H1 (cell line): ENCODE results near the gene ZBTB16. TPM values are rescaled to one million over a fixed set of nuclear protein-coding genes. Genes with fewer than 3 reads are reported as not detected.

Source experiments
- CTCF ChIA-PET: fragments of 300-600 bp; sonication (Branson Sonifier 250); formaldehyde crosslinking; loops from one replicate; lab custom pipeline; 2021; ENCODE audit not compliant: partially characterized antibody; lab: Charles Lee
- POLR2A ChIA-PET: fragments of 300-600 bp; sonication (Branson Sonifier 250); formaldehyde crosslinking; loops from one replicate; lab custom pipeline; 2021; ENCODE audit warnings: inconsistent platforms; ENCODE audit not compliant: partially characterized antibody; lab: Charles Lee
- DNase-seq, 2 experiments: peaks; one replicate each; pipeline versions ENCODE4 v3.0.0 to v3.0.0-alpha.2; 2010 to 2022; ENCODE audit warnings: low spot score in 2 of 2, low read depth in 1 of 2, mixed read lengths in 1 of 2
- FAIRE-seq: peaks from 2 replicates; lab custom pipeline; 2011; peaks lifted over from hg19 to GRCh38; lab: Jason Lieb, UNC
- H2AFZ ChIP-seq: 2 replicates; pipeline ENCODE4 v1.8.1; 2012; ENCODE audit warnings: low read length, inconsistent platforms
- H2AK5ac ChIP-seq: 2 replicates; pipeline ENCODE4 v1.6.1; 2013; ENCODE audit warnings: low read depth, low read length
- H2BK120ac ChIP-seq: replicated peaks from 2 replicates; pipeline ENCODE3; 2013; ENCODE audit warnings: low read depth, low read length, inconsistent platforms
- H2BK12ac ChIP-seq: 2 replicates; pipeline ENCODE4 v1.6.1; 2013; ENCODE audit warnings: low read depth, low read length
- H2BK15ac ChIP-seq: 2 replicates; pipeline ENCODE4 v1.6.1; 2013; ENCODE audit warnings: low read length
- H2BK20ac ChIP-seq: 2 replicates; pipeline ENCODE4 v1.6.1; 2013; ENCODE audit warnings: low read length
- H2BK5ac ChIP-seq: 2 replicates; pipeline ENCODE4 v1.6.1; 2013; ENCODE audit warnings: low read depth, low read length
- H3K14ac ChIP-seq: 2 replicates; pipeline ENCODE4 v1.6.1; 2013; ENCODE audit warnings: inconsistent platforms; ENCODE audit not compliant: insufficient read length
- H3K18ac ChIP-seq: 2 replicates; pipeline ENCODE4 v1.6.1; 2013; ENCODE audit warnings: low read length; ENCODE audit errors: extremely low read depth
- H3K23ac ChIP-seq: 2 replicates; pipeline ENCODE4 v1.6.1; 2013; ENCODE audit warnings: inconsistent platforms; ENCODE audit not compliant: insufficient read length
- H3K23me2 ChIP-seq: 2 replicates; pipeline ENCODE4 v1.6.1; 2013; ENCODE audit warnings: low read depth, low read length
- H3K27ac ChIP-seq: 2 replicates; pipeline ENCODE4 v1.6.1; 2011; ENCODE audit warnings: low read depth, low read length, inconsistent platforms
- H3K27me3 ChIP-seq, 4 experiments: replicated peaks in 1 of 4; 1 replicate in 1 of 4; 2 replicates in 3 of 4; pipeline versions ENCODE4 v1.6.1 to v1.8.1; 2011 to 2013; ENCODE audit warnings: low read length in 3 of 4, mild to moderate bottlenecking in 3 of 4, inconsistent platforms in 2 of 4, mixed read lengths in 2 of 4, moderate library complexity in 1 of 4; ENCODE audit not compliant: control insufficient read depth in 3 of 4, insufficient read depth in 3 of 4; ENCODE audit errors: extremely low read depth in 1 of 4
- H3K36me3 ChIP-seq, 4 experiments: 2 replicates each; pipeline versions ENCODE4 v1.6.1 to v1.8.1; 2011 to 2013; ENCODE audit warnings: mild to moderate bottlenecking in 4 of 4, low read length in 3 of 4, moderate library complexity in 2 of 4, control low read depth in 1 of 4, inconsistent platforms in 1 of 4; ENCODE audit not compliant: insufficient read depth in 4 of 4, control insufficient read depth in 2 of 4
- H3K4ac ChIP-seq: replicated peaks from 2 replicates; pipeline ENCODE3; 2013; ENCODE audit warnings: low read length, low read depth, mixed read lengths, inconsistent platforms; ENCODE audit not compliant: insufficient read length
- H3K4me1 ChIP-seq, 4 experiments: replicated peaks in 1 of 4; 1 replicate in 1 of 4; 2 replicates in 3 of 4; pipeline versions ENCODE4 v1.6.1 to v1.8.1; 2011 to 2013; ENCODE audit warnings: low read length in 3 of 4, inconsistent platforms in 2 of 4, mixed read lengths in 1 of 4; ENCODE audit not compliant: insufficient read depth in 4 of 4, control insufficient read depth in 3 of 4
- H3K4me2 ChIP-seq, 2 experiments: 2 replicates each; pipeline versions ENCODE4 v1.6.1 to v1.8.1; 2011 to 2013; ENCODE audit warnings: low read depth in 2 of 2, low read length in 2 of 2, control low read depth in 1 of 2, inconsistent platforms in 1 of 2, mild to moderate bottlenecking in 1 of 2; ENCODE audit not compliant: insufficient read depth in 1 of 2
- H3K4me3 ChIP-seq, 4 experiments: fragments of 200-600, 300-600 bp in 1 of 4; sonication (generic), shearing (Covaris generic), sonication (Bioruptor Twin) in 1 of 4; 2 replicates each; pipeline versions ENCODE4 v1.5.1 to v1.8.1; 2011 to 2016; ENCODE audit warnings: low read length in 4 of 4, low read depth in 3 of 4, control low read depth in 2 of 4, inconsistent platforms in 2 of 4, mild to moderate bottlenecking in 2 of 4, mixed read lengths in 1 of 4, moderate library complexity in 1 of 4; ENCODE audit not compliant: insufficient read depth in 2 of 4; ENCODE audit errors: extremely low read depth in 1 of 4
- H3K56ac ChIP-seq: replicated peaks from 2 replicates; pipeline ENCODE3; 2013; ENCODE audit warnings: low read depth, mild to moderate bottlenecking, mixed read lengths, low read length, inconsistent platforms; ENCODE audit not compliant: insufficient read length
- H3K79me1 ChIP-seq: 2 replicates; pipeline ENCODE4 v1.6.1; 2013; ENCODE audit warnings: low read depth, low read length, control low read depth
- H3K79me2 ChIP-seq, 2 experiments: 2 replicates each; pipeline versions ENCODE4 v1.6.1 to v1.8.1; 2012 to 2013; ENCODE audit warnings: low read length in 2 of 2, mild to moderate bottlenecking in 2 of 2, inconsistent platforms in 1 of 2; ENCODE audit not compliant: insufficient read depth in 2 of 2, control insufficient read depth in 1 of 2
- H3K9ac ChIP-seq, 4 experiments: replicated peaks in 1 of 4; 1 replicate in 1 of 4; 2 replicates in 3 of 4; pipeline versions ENCODE4 v1.6.1 to v1.8.1; 2011 to 2013; ENCODE audit warnings: low read depth in 3 of 4, low read length in 3 of 4, control low read depth in 2 of 4, mild to moderate bottlenecking in 2 of 4, moderate library complexity in 2 of 4, inconsistent platforms in 1 of 4; ENCODE audit errors: extremely low read depth in 1 of 4
- H3K9me3 ChIP-seq, 2 experiments: 2 replicates each; pipeline versions ENCODE4 v1.6.1 to v1.8.1; 2012 to 2013; ENCODE audit warnings: mild to moderate bottlenecking in 2 of 2, moderate library complexity in 2 of 2, control low read depth in 1 of 2, inconsistent platforms in 1 of 2, low read depth in 1 of 2, low read length in 1 of 2, mixed read lengths in 1 of 2; ENCODE audit not compliant: insufficient read depth in 2 of 2
- H4K20me1 ChIP-seq, 2 experiments: replicated peaks in 1 of 2; 2 replicates each; pipeline versions ENCODE3 to v1.8.1; 2011 to 2013; ENCODE audit warnings: inconsistent platforms in 2 of 2, low read length in 2 of 2, mild to moderate bottlenecking in 1 of 2; ENCODE audit not compliant: insufficient read depth in 2 of 2, control insufficient read depth in 1 of 2
- H4K5ac ChIP-seq: 2 replicates; pipeline ENCODE4 v1.6.1; 2013; ENCODE audit warnings: low read length, low read depth, mixed read lengths, inconsistent platforms; ENCODE audit not compliant: insufficient read length
- H4K8ac ChIP-seq: 2 replicates; pipeline ENCODE4 v1.8.0; 2013; ENCODE audit warnings: mild to moderate bottlenecking, moderate library complexity, low read length, inconsistent platforms; ENCODE audit not compliant: insufficient read depth; ENCODE audit errors: extremely low read depth
- H4K91ac ChIP-seq: replicated peaks from 2 replicates; pipeline ENCODE3; 2013; ENCODE audit warnings: low read length, mixed read lengths, inconsistent platforms; ENCODE audit not compliant: insufficient read length
- BACH1 ChIP-seq: IDR thresholded peaks from 2 replicates; pipeline ENCODE4 v1.6.1; 2012; ENCODE audit warnings: low read length, improper control_type of control experiment
- CHD1 ChIP-seq: IDR thresholded peaks from 2 replicates; pipeline ENCODE4 v1.6.1; 2012; ENCODE audit warnings: low read depth, low read length, improper control_type of control experiment
- EZH2 ChIP-seq: fragments of 200-600 bp; sonication (generic); IDR thresholded peaks from 2 replicates; pipeline ENCODE4 v1.7.1; 2012; ENCODE audit warnings: low read depth, mild to moderate bottlenecking, moderate library complexity, low read length, inconsistent platforms; ENCODE audit not compliant: severe bottlenecking
- HDAC2 ChIP-seq, 2 experiments: fragments of 300-600 bp in 1 of 2; sonication (generic) in 1 of 2; IDR thresholded peaks; 2 replicates each; pipeline ENCODE4 v1.6.1; 2011 to 2012; ENCODE audit warnings: low read depth in 2 of 2, low read length in 2 of 2, mild to moderate bottlenecking in 2 of 2, moderate library complexity in 2 of 2, borderline replicate concordance in 1 of 2, inconsistent platforms in 1 of 2
- HDAC6 ChIP-seq: IDR thresholded peaks from one replicate; pipeline ENCODE4 v1.7.1; 2012; ENCODE audit warnings: low read depth, mild to moderate bottlenecking, inconsistent platforms, low read length, moderate library complexity
- JUN ChIP-seq: IDR thresholded peaks from 2 replicates; pipeline ENCODE4 v1.6.1; 2011; ENCODE audit warnings: low read depth, mild to moderate bottlenecking, improper control_type of control experiment, low read length
- KDM5A ChIP-seq: fragments of 200-600 bp; IDR thresholded peaks from 2 replicates; pipeline ENCODE4 v1.7.1; 2012; ENCODE audit warnings: mild to moderate bottlenecking, low read length, inconsistent platforms, mixed read lengths
- MAFK ChIP-seq: IDR thresholded peaks from 2 replicates; pipeline ENCODE4 v1.6.1; 2012; ENCODE audit warnings: low read depth, mild to moderate bottlenecking, improper control_type of control experiment, low read length
- SIRT6 ChIP-seq: IDR thresholded peaks from one replicate; pipeline ENCODE4 v1.7.1; 2012; ENCODE audit warnings: low read length, inconsistent platforms
- SP4 ChIP-seq: IDR thresholded peaks from 2 replicates; pipeline ENCODE4 v1.6.1; 2012; ENCODE audit warnings: low read length, inconsistent platforms
- TAF1 ChIP-seq: IDR thresholded peaks from 2 replicates; pipeline ENCODE4 v1.6.1; 2011; ENCODE audit warnings: mild to moderate bottlenecking, low read depth, low read length
- TCF12 ChIP-seq: IDR thresholded peaks from 2 replicates; pipeline ENCODE4 v1.6.1; 2011; ENCODE audit warnings: low read depth, mild to moderate bottlenecking, low read length
- ZNF274 ChIP-seq: IDR thresholded peaks from 2 replicates; pipeline ENCODE4 v1.7.0; 2012; ENCODE audit warnings: low read length, borderline replicate concordance; ENCODE audit errors: extremely low read depth
- WGBS, 2 experiments: shearing (Covaris generic) in 1 of 2; methylation state at CpG; one replicate each; pipeline versions ENCODE4 v1.1.6 to v1.1.7; 2013 to 2015; ENCODE audit warnings: low lambda C conversion rate in 2 of 2, mixed read lengths in 2 of 2, inconsistent platforms in 1 of 2, low coverage in 1 of 2, missing lambda C conversion rate in 1 of 2; ENCODE audit not compliant: insufficient replicate concordance in 2 of 2, insufficient coverage in 1 of 2, insufficient read length in 1 of 2; ENCODE audit errors: extremely low coverage in 1 of 2, missing lambda C conversion rate in 1 of 2; 5-methylcytosine and 5-hydroxymethylcytosine counted together
- polyA plus RNA-seq, 7 experiments: library from polyadenylated mRNA; depleted of rRNA in 3 of 7; stranded (reverse) in 5 of 7; unstranded in 2 of 7; fragments of >200 nt in 5 of 7; fragments of 200-250 nt in 2 of 7; gene quantifications; 1 replicate in 5 of 7; 2 replicates in 1 of 7; 4 replicates in 1 of 7; pipeline versions ENCODE4 v1.2.1 to v1.2.3, GENCODE V29; 2011 to 2013; ENCODE audit warnings: missing spikeins in 2 of 7, mixed read lengths in 2 of 7
- total RNA-seq: library from RNA; stranded (reverse); fragmentation: NEBNext Ultra II Directional; extraction: Animal tissue kit (Norgen Biotek cat#: 25700); gene quantifications from 2 replicates; pipeline ENCODE4 v1.2.1, GENCODE V29; 2021
- TF ChIP-seq, protein P1 (sequence below): IDR thresholded peaks from 2 replicates; pipeline ENCODE4 v1.6.1; 2011; ENCODE audit warnings: low read length, improper control_type of control experiment

Gene ZBTB16
- total and polyA plus RNA-seq, 2 of the 8 experiments (the other 6 are each of a cell fraction or from before 2014, with no cell fraction given): 0.12 to 0.61 TPM

DNA sequence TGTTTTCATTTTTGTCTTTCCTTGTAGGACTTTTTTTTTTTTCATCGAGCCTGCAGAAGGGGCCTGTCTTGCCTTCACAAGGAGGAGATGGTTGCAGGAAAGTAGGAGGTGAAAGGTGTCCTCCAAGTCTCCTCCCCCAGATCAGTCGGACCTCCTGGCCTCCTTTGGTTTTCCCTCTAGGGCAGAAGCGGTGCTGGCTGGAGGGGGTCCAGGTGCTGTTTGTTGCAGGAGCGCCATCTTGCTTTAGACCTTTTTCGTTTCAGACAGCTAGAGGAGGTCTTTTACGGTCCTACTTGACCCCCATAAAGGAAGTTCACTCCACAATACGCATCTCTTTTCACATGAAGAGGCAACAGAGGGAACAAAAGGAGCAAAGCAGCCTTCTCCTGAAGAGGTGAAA, 66.0 kb downstream of the ZBTB16 start:
- no peaks in the 10 kb centered on the region for H4K20me1 ChIP-seq
- H3K4ac ChIP-seq: no peak overlapping the region
- FAIRE-seq (no peak), DNase-seq (no peak)
- no peak overlapping the region for H3K27ac ChIP-seq
- no peak overlapping the region for H2AK5ac ChIP-seq
- no peak overlapping the region for H3K56ac ChIP-seq
- no peaks in the 10 kb centered on the region for H3K27me3 ChIP-seq
- no peaks in the 10 kb centered on the region for H3K23me2 ChIP-seq
- no peak overlapping the region for H3K18ac ChIP-seq
- H4K5ac ChIP-seq: no peak overlapping the region
- no peak overlapping the region for H3K9ac ChIP-seq
- TF ChIP-seq EZH2: no peak
- TF ChIP-seq HDAC2 (IDR thresholded peaks at IDR 0.05; ENCODE audit: borderline replicate concordance in 1 of 2, low read depth in 2 of 2, low read length in 2 of 2): no peak
- TF ChIP-seq HDAC6: no peak
- no peak for TF ChIP-seq CHD1
- no peak for TF ChIP-seq SP4
- TF ChIP-seq MAFK: no peak
- no peak for TF ChIP-seq TCF12
- no peak for TF ChIP-seq JUN
- no peak for TF ChIP-seq TAF1
- TF ChIP-seq SIRT6: no peak
- TF ChIP-seq, protein P1, sequence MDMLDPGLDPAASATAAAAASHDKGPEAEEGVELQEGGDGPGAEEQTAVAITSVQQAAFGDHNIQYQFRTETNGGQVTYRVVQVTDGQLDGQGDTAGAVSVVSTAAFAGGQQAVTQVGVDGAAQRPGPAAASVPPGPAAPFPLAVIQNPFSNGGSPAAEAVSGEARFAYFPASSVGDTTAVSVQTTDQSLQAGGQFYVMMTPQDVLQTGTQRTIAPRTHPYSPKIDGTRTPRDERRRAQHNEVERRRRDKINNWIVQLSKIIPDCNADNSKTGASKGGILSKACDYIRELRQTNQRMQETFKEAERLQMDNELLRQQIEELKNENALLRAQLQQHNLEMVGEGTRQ: no peak
- no peak for TF ChIP-seq ZNF274
- no peak for TF ChIP-seq BACH1
- TF ChIP-seq KDM5A: no peak
- no peak overlapping the region for H4K91ac ChIP-seq
- H4K8ac ChIP-seq: no peak overlapping the region
- no peak overlapping the region for H2BK20ac ChIP-seq
- no peak overlapping the region for H3K23ac ChIP-seq
- H3K79me2 ChIP-seq: no peaks in the 10 kb centered on the region
- H2BK5ac ChIP-seq: no peak overlapping the region
- no peaks in the 10 kb centered on the region for H3K36me3 ChIP-seq
- no peaks in the 10 kb centered on the region for H3K9me3 ChIP-seq
- no peak overlapping the region for H3K14ac ChIP-seq
- no peaks in the 10 kb centered on the region for H3K4me1 ChIP-seq
- no peak overlapping the region for H2BK120ac ChIP-seq
- no peak overlapping the region for H2BK15ac ChIP-seq
- no peak overlapping the region for H2AFZ ChIP-seq
- POLR2A ChIA-PET: no interaction called here
- no peak overlapping the region for H3K4me3 ChIP-seq
- no peak overlapping the region for H3K4me2 ChIP-seq
- CTCF ChIA-PET: interaction anchor here (0.8 kb wide), 1 partner anchor 56 kb away, joined by 3 read pairs; no protein-coding TSS in a partner anchor
- no peaks in the 10 kb centered on the region for H3K79me1 ChIP-seq
- 92% methylated on average over 7 of the region's 7 CpGs; no CpG with 5 or more reads in 1 of the 2 experiments for WGBS, 2 experiments
- no peak overlapping the region for H2BK12ac ChIP-seq
